Activated naive CD4-positive, alpha-beta T cell treated with anti-CD3 and anti-CD28 coated beads, Interleukin-2, amount 50 U/mL, for 72 hours (primary cell): ENCODE measurements around the gene WAC. TPM values are rescaled to one million over a fixed set of nuclear protein-coding genes. Genes with fewer than 3 reads are reported as not detected.
"Not testable (repeated sequence)": the region's sequence is repeated elsewhere in the genome, so short reads cannot be mapped to it uniquely, and the experiment has no call there.

Experiments used
- ATAC-seq, 2 donors: fragments of 150-1000 bp; cut with Tn5 transposase; 2 replicates each; pipeline ENCODE4 v1.10.0; 2021; ENCODE audit warnings: mild to moderate bottlenecking in 2 of 2, moderate library complexity in 2 of 2
- DNase-seq, 2 donors: peaks; one replicate each; pipeline ENCODE4 v3.0.0; 2021 to 2022; ENCODE audit warnings: low spot score in 2 of 2
- H3K27ac Mint-ChIP-seq, 2 donors: one replicate each; pipeline ENCODE4 v1.8.0; 2022; ENCODE audit warnings: mild to moderate bottlenecking in 2 of 2, mixed read lengths in 2 of 2
- H3K36me3 Mint-ChIP-seq, 2 donors: one replicate each; pipeline ENCODE4 v1.8.0; 2022; ENCODE audit warnings: mixed read lengths in 2 of 2
- H3K9me3 Mint-ChIP-seq, 2 donors: one replicate each; pipeline ENCODE4 v1.8.0; 2022; ENCODE audit warnings: mixed read lengths in 2 of 2
- total RNA-seq, 2 donors: library from RNA; stranded (reverse); gene quantifications; one replicate each; pipeline ENCODE4 v1.2.3, GENCODE V29; 2022

Gene WAC, protein sequence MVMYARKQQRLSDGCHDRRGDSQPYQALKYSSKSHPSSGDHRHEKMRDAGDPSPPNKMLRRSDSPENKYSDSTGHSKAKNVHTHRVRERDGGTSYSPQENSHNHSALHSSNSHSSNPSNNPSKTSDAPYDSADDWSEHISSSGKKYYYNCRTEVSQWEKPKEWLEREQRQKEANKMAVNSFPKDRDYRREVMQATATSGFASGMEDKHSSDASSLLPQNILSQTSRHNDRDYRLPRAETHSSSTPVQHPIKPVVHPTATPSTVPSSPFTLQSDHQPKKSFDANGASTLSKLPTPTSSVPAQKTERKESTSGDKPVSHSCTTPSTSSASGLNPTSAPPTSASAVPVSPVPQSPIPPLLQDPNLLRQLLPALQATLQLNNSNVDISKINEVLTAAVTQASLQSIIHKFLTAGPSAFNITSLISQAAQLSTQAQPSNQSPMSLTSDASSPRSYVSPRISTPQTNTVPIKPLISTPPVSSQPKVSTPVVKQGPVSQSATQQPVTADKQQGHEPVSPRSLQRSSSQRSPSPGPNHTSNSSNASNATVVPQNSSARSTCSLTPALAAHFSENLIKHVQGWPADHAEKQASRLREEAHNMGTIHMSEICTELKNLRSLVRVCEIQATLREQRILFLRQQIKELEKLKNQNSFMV
- total RNA-seq, result 100 to 1,000 TPM; 119 to 120 TPM

DNA sequence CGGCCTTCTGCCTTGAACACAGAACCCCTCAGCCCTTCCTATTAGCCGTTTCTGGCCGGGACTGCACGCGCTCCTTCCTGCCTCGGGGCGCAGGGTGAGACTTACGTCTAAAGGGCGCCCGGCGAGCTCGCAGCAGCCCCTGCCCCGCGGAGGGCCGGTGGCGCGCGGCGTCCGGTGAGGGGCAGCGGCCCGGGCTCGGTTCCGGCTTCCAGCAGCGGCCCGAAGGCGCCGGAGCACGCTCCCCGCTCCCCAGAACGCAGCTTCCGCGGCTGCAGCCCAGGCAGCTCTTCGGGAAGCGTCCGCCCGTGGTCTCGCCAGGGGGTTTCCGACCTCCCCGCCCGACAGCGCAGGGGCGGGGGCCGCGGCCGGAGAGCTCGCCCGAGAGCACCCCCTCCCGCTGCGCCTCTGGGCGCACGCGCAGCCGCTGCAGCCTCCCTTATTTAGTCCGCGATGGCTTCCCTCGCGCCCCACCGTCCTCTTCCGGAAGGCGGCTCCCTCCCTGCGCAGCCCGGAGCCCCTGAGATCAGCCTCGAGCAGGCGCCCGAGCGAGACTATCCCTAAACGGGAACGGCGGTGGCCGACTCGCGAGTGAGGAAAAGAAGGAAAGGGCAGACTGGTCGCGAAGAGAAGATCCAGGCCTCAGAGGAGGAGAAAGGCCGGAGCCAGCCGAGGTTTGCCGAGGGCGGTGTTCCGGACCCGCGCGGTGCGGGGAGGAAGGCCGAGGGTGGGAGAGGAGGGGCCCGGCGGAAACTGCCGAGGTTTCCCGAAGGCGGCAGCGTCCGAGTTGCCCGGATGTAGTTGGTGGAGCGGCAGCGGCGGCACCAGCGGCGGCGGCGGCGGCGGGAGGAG, at the start of gene WAC:
Gene WAC (plus strand): TSS at position 782 of the 849 bp plus-strand sequence. CDS start 462 bp downstream, outside the sequence.
- H3K9me3 Mint-ChIP-seq, result peaks cover 0 to 4% of the 10 kb centered on the region in 2 donors
- H3K27ac Mint-ChIP-seq, result peak within 1 kb of the TSS; percentile 96 to 100
- H3K36me3 Mint-ChIP-seq, result peaks cover 37 to 67% of the 10 kb centered on the region in 2 donors
- ATAC-seq, result peak; percentile 85 to 89
- peak; percentile 96 for DNase-seq

- no peak for ATAC-seq
- H3K9me3 Mint-ChIP-seq, result peaks cover 4 to 9% of the 10 kb centered on the region in 2 donors
- no peaks in the 10 kb centered on the region for H3K36me3 Mint-ChIP-seq
- H3K27ac Mint-ChIP-seq, result no peak overlapping the region
- no peak for DNase-seq
Measured at GRCh38 chr10:28489206-28489605, 43.7 kb upstream of the WAC start.

GRCh38 chr10:28490256-28490865, 42.6 kb upstream of the WAC start:
- not testable (repeated sequence) for ATAC-seq, H3K36me3 Mint-ChIP-seq, DNase-seq, H3K27ac Mint-ChIP-seq, H3K9me3 Mint-ChIP-seq

DNA sequence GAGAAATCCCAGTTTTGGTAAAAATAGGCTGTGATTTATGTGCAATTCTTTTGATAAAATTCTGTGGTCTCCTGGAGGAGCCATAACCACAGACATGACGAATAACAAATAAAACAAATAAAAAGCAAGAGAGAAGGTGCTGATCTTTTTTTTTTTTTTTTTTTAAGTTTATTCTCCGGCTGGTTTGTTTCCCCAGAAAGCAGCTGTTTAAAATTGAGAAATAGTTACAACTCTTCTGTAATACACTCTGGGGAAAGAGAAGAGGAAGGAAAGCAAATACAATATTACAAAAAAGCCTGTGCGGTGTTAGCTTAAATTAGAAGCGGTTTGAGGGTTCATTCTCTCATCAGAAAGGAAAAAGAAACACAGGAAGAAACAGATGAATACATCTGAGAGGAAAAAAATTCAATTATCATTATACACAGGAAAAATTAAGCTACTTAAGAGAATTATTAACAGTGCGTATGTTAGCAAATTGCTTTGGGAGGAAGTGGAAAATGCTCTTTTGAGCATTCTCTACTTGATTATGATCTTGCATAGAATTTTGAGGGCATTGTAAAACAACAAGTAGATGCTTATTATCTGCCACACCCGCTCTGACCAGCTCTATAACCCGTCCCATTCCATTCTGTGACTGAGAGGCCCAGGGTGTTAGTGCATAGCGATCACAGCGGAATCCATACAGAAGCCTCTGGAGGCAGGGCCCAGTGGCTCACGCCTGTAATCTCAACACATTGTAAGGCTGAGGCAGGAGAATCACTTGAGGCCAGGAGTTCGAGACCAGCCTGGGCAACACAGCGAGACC, 40.6 kb upstream of the WAC start:
- H3K9me3 Mint-ChIP-seq, result peaks cover 4 to 9% of the 10 kb centered on the region in 2 donors
- ATAC-seq (no peak), DNase-seq (no peak)
- no peaks in the 10 kb centered on the region for H3K36me3 Mint-ChIP-seq
- no peak overlapping the region for H3K27ac Mint-ChIP-seq

DNA sequence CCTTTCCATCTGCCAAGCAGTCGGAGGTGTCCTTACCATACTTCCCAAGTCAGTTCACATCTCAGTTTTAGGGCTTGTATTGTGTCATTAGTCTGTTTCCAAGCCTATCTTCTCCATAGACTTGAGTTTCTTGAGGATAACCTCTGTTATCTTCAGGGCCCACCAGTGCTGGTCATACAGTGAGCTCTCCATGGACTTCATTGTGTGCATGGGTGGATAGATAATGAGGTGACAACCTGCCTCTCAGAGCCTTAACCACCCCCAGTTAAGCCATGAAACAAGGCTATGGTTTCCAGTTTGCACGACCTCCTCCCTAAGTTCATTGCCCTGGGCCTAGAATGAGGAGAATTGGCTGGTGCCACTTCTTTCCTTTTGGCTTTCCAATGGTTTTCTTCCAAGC, 38.5 kb upstream of the WAC start:
- Mint-ChIP-seq H3K36me3 (no peaks in the 10 kb centered on the region), H3K27ac (no peak overlapping the region), H3K9me3 (peaks cover 4% of the 10 kb centered on the region in 2 donors)
- DNase-seq (no peak), ATAC-seq (no peak)

GRCh38 chr10:28495084-28495483, 37.8 kb upstream of the WAC start:
- DNase-seq (no peak), ATAC-seq (no peak)
- H3K9me3 Mint-ChIP-seq, result peaks cover 3% of the 10 kb centered on the region in 2 donors
- no peaks in the 10 kb centered on the region for H3K36me3 Mint-ChIP-seq
- H3K27ac Mint-ChIP-seq, result no peak overlapping the region

- Mint-ChIP-seq H3K9me3 (no peaks in the 10 kb centered on the region), H3K36me3 (no peaks in the 10 kb centered on the region), H3K27ac (no peak overlapping the region)
- ATAC-seq, result no peak
- DNase-seq, result no peak
Measured at GRCh38 chr10:28496017-28496416, 36.9 kb upstream of the WAC start.

- H3K9me3 Mint-ChIP-seq, result no peaks in the 10 kb centered on the region
- H3K27ac Mint-ChIP-seq, result no peak overlapping the region
- ATAC-seq (no peak), DNase-seq (no peak)
- H3K36me3 Mint-ChIP-seq, result no peaks in the 10 kb centered on the region
Measured at GRCh38 chr10:28496481-28496961, 36.4 kb upstream of the WAC start.

- H3K27ac Mint-ChIP-seq, result peak overlapping the region; percentile 5 to 66
- no peaks in the 10 kb centered on the region for H3K9me3 Mint-ChIP-seq
- ATAC-seq (no peak), DNase-seq (no peak)
- H3K36me3 Mint-ChIP-seq, result no peaks in the 10 kb centered on the region
Measured at GRCh38 chr10:28497313-28498126, 35.4 kb upstream of the WAC start.

DNA sequence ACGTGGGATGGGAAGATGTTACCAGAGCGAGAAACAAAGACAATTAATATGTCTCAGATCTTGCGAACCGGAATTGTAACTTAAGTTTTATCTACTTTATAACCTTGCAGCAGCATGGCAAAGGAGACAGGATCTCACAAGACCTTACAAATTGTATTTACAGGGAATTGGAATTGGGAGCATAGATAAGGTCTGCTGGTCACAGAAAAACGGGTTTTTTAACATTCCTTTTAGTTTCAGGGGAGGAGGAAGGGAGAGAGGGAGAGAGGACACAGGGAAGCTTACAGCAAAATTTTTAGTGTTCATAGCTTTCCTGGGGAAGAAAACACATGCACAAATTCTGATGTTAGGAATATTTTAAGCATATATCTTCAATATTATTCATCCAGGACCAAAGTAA, 32.7 kb upstream of the WAC start:
- not testable (repeated sequence) for H3K9me3 Mint-ChIP-seq, H3K36me3 Mint-ChIP-seq, H3K27ac Mint-ChIP-seq, DNase-seq, ATAC-seq

- Mint-ChIP-seq H3K36me3 (no peaks in the 10 kb centered on the region), H3K27ac (no peak overlapping the region), H3K9me3 (no peaks in the 10 kb centered on the region)
- DNase-seq (no peak), ATAC-seq (no peak)
Measured at GRCh38 chr10:28503114-28503513, 29.8 kb upstream of the WAC start.

- Mint-ChIP-seq H3K27ac (no peak overlapping the region), H3K9me3 (no peaks in the 10 kb centered on the region), H3K36me3 (no peaks in the 10 kb centered on the region)
- ATAC-seq (no peak), DNase-seq (no peak)
Measured at GRCh38 chr10:28505359-28505959, 27.5 kb upstream of the WAC start.

DNA sequence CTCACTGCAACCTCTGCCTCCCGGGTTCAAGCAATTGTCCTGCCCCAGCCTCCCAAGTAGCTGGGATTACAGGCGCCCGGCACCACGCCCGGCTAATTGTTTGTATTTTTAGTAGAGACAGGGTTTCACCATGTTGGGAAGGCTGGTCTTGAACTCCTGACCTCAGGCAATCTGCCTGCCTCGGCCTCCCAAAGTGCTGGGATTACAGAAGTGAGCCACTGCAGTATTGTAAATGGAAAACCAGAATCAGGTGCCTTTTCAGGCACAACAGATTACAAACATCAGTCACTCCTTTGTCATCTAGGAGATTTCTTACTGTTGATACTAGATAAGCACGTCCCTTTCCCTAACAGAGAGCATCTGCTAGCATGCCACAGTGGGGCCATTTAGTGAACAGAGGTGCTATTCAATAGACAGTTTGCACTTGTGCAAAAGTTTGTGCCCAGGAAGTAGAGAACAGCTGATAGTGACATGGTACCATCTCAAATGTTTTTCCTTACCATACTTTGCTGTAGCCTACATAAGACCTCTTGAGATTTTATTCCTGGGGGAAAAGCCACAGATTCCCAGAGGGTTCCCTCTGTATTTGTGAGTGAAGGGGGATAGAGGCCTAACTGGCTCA, 24.5 kb upstream of the WAC start:
- DNase-seq (no peak), ATAC-seq (no peak)
- no peaks in the 10 kb centered on the region for H3K9me3 Mint-ChIP-seq
- H3K27ac Mint-ChIP-seq, result no peak overlapping the region
- no peaks in the 10 kb centered on the region for H3K36me3 Mint-ChIP-seq

DNA sequence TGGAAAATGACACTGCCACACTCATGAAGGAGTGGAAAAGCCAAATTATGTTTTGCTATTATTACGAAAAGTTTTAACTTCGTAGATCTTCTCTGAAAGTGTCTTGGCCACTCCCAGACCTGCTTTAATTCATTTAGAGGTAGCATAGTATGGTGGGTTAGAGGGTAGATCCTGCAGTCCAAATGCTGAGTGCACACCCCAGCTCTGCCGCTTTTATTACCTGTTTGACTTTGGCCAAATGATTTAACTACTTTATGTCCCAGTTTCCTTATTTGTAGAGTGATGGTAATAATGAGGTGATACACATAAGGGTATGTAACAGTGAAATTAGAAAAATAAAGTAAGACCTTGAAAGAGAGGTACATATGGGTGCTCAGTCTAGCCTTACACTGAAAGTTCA, 23.6 kb upstream of the WAC start:
- no peaks in the 10 kb centered on the region for H3K36me3 Mint-ChIP-seq
- no peaks in the 10 kb centered on the region for H3K9me3 Mint-ChIP-seq
- DNase-seq, result no peak
- H3K27ac Mint-ChIP-seq, result no peak overlapping the region
- ATAC-seq, result no peak
